ENCODE measurements around the gene MAP6.

Gene MAP6

DNA sequence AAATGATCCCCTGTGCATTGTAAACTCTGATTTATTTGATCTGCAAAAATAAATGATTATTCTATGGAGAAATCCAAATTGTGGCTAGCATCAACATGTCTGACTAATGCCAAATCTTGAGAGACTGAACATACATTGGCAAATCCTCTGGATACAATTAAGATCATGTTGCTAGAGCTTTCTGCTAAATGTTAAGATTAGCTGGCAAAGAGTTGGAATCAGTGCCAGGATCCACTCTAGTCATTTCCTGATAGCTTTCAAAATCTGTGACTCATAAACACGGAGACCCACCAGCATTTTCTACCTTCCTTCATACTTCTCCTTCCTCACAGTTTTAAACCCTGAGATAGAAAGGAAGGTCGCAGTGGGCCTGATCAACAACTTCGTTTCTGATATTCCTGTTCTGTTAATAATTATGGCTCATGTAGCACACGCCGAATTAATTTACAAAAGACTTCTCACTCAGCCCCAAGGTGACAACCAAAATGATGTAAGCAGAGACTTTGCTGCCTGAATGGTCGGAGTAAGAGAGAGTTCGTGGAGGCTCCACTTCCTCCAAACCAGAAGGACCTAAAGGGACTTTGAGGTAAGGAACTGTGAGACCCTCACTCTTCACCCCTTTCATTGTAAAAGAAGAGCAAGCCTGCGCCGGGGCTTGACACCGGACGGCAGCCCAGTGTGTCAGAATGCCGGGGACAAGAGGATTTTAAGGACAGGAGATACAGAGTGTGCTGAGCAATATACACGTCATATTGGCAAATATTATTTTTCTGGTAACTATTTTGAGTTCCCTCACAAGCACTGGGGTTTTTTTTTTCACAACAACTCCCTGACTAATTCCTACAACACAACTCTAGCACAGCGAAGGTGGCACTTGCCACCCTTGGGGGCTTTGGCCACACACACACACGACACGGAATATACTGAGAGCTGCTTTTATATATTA is 64.8 kb downstream of the MAP6 start:
- Histone ChIP-seq H3K9ac (ENCODE audit: low read length in 2 of 2) (no peak overlapping the region), H3K9me3 (ENCODE audit: control insufficient read depth in 2 of 2, low read length in 2 of 2) (no peaks in the 10 kb centered on the region), H3K36me3 (ENCODE audit: control insufficient read depth in 2 of 2, insufficient read depth in 2 of 2, low read length in 2 of 2) (peaks cover 5 to 6% of the 10 kb centered on the region in 2 donors), H3K4me1 (ENCODE audit: control insufficient read depth, insufficient read depth, low read length) (no peaks in the 10 kb centered on the region), H3K27me3 (ENCODE audit: control insufficient read depth in 1 of 2, insufficient read depth in 2 of 2, low read length in 2 of 2) (no peaks in the 10 kb centered on the region), H3K27ac (ENCODE audit: low read length) (no peak overlapping the region), H3K4me3 (ENCODE audit: low read length in 2 of 2) (no peak overlapping the region)

DNA sequence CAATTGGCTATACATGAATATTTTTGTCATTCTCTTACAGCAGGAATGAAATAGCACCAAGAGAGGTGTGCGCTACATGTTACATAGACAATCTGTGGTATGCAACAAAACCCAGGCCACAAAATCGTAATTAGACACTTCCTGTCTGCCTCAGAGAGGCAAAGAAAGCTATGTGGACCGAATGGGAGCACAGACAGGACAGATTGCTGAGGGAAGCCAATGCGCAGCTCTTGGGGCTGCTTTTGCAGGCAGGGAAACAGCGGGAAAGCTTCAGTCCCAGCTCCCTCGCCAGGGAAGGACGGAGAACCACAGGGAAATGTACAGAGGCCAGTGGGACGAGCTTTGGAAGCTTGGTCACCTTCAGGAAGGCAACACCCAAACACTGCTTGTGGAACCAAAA is 65.9 kb downstream of the MAP6 start:
- Histone ChIP-seq H3K27ac (ENCODE audit: low read length) (no peak overlapping the region), H3K4me3 (ENCODE audit: low read length in 2 of 2) (no peak overlapping the region), H3K36me3 (ENCODE audit: control insufficient read depth in 2 of 2, insufficient read depth in 2 of 2, low read length in 2 of 2) (peaks cover 5% of the 10 kb centered on the region in 2 donors), H3K9ac (ENCODE audit: low read length in 2 of 2) (no peak overlapping the region), H3K9me3 (ENCODE audit: control insufficient read depth in 2 of 2, low read length in 2 of 2) (no peaks in the 10 kb centered on the region), H3K4me1 (ENCODE audit: control insufficient read depth, insufficient read depth, low read length) (peaks cover 4% of the 10 kb centered on the region), H3K27me3 (ENCODE audit: control insufficient read depth in 1 of 2, insufficient read depth in 2 of 2, low read length in 2 of 2) (no peaks in the 10 kb centered on the region)

DNA sequence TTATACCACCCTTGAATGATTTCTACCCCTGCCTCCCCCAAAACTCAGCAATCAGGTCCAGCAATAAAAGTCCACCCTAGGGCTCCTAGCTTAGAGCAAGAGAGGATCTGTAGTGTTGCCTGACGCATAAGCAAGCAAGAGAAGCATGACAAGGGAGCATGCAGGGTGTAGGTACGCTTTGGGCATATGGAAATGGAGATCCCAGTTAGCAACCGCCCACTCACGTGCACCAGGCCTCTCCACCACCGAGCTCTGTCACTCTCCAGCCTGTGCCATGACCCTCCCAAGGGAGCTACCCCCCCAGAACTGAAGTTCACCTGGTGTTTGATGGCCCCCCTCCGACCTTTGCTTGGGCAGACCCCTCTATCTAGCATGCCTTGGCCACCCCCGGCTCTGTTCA is 67.3 kb downstream of the MAP6 start:
- no peak overlapping the region for H3K4me3 ChIP-seq (ENCODE audit: low read length in 2 of 2)
- no peaks in the 10 kb centered on the region for H3K27me3 ChIP-seq (ENCODE audit: control insufficient read depth in 1 of 2, insufficient read depth in 2 of 2, low read length in 2 of 2)
- H3K9me3 ChIP-seq (ENCODE audit: control insufficient read depth in 2 of 2, low read length in 2 of 2) = no peaks in the 10 kb centered on the region
- no peak overlapping the region for H3K27ac ChIP-seq (ENCODE audit: low read length)
- H3K36me3 ChIP-seq (ENCODE audit: control insufficient read depth in 2 of 2, insufficient read depth in 2 of 2, low read length in 2 of 2) = peaks cover 3 to 5% of the 10 kb centered on the region in 2 donors
- peaks cover 4% of the 10 kb centered on the region for H3K4me1 ChIP-seq (ENCODE audit: control insufficient read depth, insufficient read depth, low read length)
- no peak overlapping the region for H3K9ac ChIP-seq (ENCODE audit: low read length in 2 of 2)

DNA sequence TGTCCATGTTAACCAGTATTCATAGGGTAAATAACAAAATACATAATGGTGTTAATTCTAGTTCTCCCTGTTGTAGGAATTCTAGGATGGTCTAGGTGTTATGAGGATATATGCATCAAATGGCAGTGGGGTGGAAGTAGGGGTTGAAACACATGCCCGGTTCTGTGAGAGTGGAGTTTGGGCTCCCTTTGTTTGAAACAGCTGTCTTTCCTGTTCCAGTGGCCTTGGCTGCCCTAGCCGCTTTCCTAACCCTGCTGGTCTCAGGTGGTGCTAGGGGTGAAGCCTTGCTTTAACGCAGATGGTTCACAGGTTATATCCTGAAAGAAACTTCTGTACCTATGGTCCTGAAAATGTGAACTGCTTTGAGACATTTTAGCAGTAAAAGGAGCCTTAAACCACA is 68.5 kb downstream of the MAP6 start:
- peaks cover 0 to 3% of the 10 kb centered on the region in 2 donors for H3K36me3 ChIP-seq (ENCODE audit: control insufficient read depth in 2 of 2, insufficient read depth in 2 of 2, low read length in 2 of 2)
- no peaks in the 10 kb centered on the region for H3K9me3 ChIP-seq (ENCODE audit: control insufficient read depth in 2 of 2, low read length in 2 of 2)
- no peak overlapping the region for H3K4me3 ChIP-seq (ENCODE audit: low read length in 2 of 2)
- peaks cover 4% of the 10 kb centered on the region for H3K4me1 ChIP-seq (ENCODE audit: control insufficient read depth, insufficient read depth, low read length)
- no peak overlapping the region for H3K27ac ChIP-seq (ENCODE audit: low read length)
- H3K9ac ChIP-seq (ENCODE audit: low read length in 2 of 2) = no peak overlapping the region
- H3K27me3 ChIP-seq (ENCODE audit: control insufficient read depth in 1 of 2, insufficient read depth in 2 of 2, low read length in 2 of 2) = no peaks in the 10 kb centered on the region

DNA sequence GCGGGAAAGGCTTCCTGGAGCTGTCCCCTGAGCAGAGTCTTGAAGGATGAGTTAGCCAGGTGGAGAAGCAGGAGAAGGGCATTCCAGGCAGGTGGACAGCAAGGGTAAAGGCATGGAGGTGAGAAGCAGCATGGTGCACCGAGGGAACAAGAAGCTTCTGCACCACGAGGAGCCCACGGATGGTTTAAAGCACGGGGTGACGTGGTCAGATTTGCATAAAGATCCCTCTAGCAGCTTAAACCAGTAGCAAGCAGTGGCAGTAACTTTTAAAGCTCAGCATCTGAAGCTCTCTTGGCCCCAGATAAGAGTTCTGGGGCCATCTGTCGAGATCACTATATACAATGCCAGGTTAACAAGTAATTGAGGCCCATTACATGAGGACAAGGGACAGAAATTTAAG is 69.9 kb downstream of the MAP6 start:
- no peak overlapping the region for H3K9ac ChIP-seq (ENCODE audit: low read length in 2 of 2)
- no peaks in the 10 kb centered on the region for H3K27me3 ChIP-seq (ENCODE audit: control insufficient read depth in 1 of 2, insufficient read depth in 2 of 2, low read length in 2 of 2)
- peaks cover 4% of the 10 kb centered on the region for H3K4me1 ChIP-seq (ENCODE audit: control insufficient read depth, insufficient read depth, low read length)
- H3K4me3 ChIP-seq (ENCODE audit: low read length in 2 of 2) = no peak overlapping the region
- H3K9me3 ChIP-seq (ENCODE audit: control insufficient read depth in 2 of 2, low read length in 2 of 2) = no peaks in the 10 kb centered on the region
- no peak overlapping the region for H3K27ac ChIP-seq (ENCODE audit: low read length)
- peaks cover 0 to 3% of the 10 kb centered on the region in 2 donors for H3K36me3 ChIP-seq (ENCODE audit: control insufficient read depth in 2 of 2, insufficient read depth in 2 of 2, low read length in 2 of 2)

DNA sequence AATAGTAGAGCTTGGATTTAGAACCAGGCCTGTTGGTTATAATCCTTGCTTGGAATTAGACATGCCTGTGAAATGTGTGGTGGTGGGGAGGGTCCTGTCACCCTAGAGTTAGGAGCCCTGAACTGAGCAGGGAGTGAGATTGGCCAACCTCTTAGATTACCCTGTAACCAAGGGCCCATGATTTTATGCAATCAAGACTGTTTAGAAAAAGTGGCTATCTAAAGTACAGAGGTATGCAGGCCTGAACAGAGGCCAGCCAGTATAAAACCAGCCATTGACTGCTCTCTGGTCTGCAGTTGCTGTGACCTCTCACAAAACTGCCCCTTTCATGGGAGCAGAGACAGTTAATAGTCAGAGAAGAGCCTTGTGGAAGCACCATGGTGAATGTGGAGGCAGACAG is 70.6 kb downstream of the MAP6 start:
- Histone ChIP-seq H3K36me3 (ENCODE audit: control insufficient read depth in 2 of 2, insufficient read depth in 2 of 2, low read length in 2 of 2) (peaks cover 0 to 3% of the 10 kb centered on the region in 2 donors), H3K9me3 (ENCODE audit: control insufficient read depth in 2 of 2, low read length in 2 of 2) (no peaks in the 10 kb centered on the region), H3K27ac (ENCODE audit: low read length) (no peak overlapping the region), H3K4me3 (ENCODE audit: low read length in 2 of 2) (no peak overlapping the region), H3K4me1 (ENCODE audit: control insufficient read depth, insufficient read depth, low read length) (peaks cover 4% of the 10 kb centered on the region), H3K9ac (ENCODE audit: low read length in 2 of 2) (no peak overlapping the region), H3K27me3 (ENCODE audit: control insufficient read depth in 1 of 2, insufficient read depth in 2 of 2, low read length in 2 of 2) (no peaks in the 10 kb centered on the region)

DNA sequence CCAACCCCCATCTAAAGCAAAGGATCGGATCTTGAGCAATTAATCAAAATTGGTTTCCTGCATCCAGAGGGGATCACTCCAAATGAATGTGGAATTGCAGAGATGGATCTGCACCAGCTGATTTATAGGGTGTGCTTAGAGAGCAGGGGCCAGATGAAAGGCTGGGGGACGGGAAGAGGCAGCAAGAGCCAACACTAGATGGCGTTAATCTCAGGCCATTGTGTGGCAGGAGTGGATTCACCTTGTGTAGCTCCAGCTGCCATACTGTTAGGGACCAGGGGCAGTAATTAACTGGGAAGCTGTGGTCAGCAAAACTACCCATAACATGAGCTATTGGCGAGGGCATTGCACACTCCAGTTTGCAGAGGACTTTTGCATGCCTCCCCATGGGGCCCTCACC is 71.2 kb downstream of the MAP6 start:
- no peak overlapping the region for H3K4me3 ChIP-seq (ENCODE audit: low read length in 2 of 2)
- no peak overlapping the region for H3K9ac ChIP-seq (ENCODE audit: low read length in 2 of 2)
- H3K27me3 ChIP-seq (ENCODE audit: control insufficient read depth in 1 of 2, insufficient read depth in 2 of 2, low read length in 2 of 2) = no peaks in the 10 kb centered on the region
- peaks cover 0 to 3% of the 10 kb centered on the region in 2 donors for H3K36me3 ChIP-seq (ENCODE audit: control insufficient read depth in 2 of 2, insufficient read depth in 2 of 2, low read length in 2 of 2)
- H3K4me1 ChIP-seq (ENCODE audit: control insufficient read depth, insufficient read depth, low read length) = peaks cover 7% of the 10 kb centered on the region
- H3K9me3 ChIP-seq (ENCODE audit: control insufficient read depth in 2 of 2, low read length in 2 of 2) = no peaks in the 10 kb centered on the region
- no peak overlapping the region for H3K27ac ChIP-seq (ENCODE audit: low read length)

DNA sequence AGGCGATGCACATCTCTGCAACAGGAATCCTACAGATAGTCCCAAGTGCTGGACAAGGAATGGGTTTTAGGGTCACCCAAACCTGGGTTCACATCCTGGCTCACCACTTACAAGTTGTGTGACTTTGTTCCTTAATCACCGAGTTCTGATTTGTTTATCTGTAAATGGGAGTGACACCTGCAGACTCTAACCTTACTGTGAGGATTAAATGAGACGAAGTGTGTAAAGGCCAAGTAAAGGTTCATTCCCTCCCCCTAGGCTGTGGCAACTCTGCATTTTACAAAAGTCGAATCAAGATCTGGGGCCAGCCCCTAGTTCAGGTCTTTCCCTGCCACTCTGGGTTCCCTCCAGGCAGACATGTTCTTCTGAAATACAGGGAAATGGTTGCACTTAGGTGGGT is 71.9 kb downstream of the MAP6 start:
- Histone ChIP-seq H3K4me3 (ENCODE audit: low read length in 2 of 2) (no peak overlapping the region), H3K36me3 (ENCODE audit: control insufficient read depth in 2 of 2, insufficient read depth in 2 of 2, low read length in 2 of 2) (peaks cover 0 to 3% of the 10 kb centered on the region in 2 donors), H3K27me3 (ENCODE audit: control insufficient read depth in 1 of 2, insufficient read depth in 2 of 2, low read length in 2 of 2) (no peaks in the 10 kb centered on the region), H3K27ac (ENCODE audit: low read length) (no peak overlapping the region), H3K9ac (ENCODE audit: low read length in 2 of 2) (no peak overlapping the region), H3K9me3 (ENCODE audit: control insufficient read depth in 2 of 2, low read length in 2 of 2) (no peaks in the 10 kb centered on the region), H3K4me1 (ENCODE audit: control insufficient read depth, insufficient read depth, low read length) (peaks cover 7% of the 10 kb centered on the region)

DNA sequence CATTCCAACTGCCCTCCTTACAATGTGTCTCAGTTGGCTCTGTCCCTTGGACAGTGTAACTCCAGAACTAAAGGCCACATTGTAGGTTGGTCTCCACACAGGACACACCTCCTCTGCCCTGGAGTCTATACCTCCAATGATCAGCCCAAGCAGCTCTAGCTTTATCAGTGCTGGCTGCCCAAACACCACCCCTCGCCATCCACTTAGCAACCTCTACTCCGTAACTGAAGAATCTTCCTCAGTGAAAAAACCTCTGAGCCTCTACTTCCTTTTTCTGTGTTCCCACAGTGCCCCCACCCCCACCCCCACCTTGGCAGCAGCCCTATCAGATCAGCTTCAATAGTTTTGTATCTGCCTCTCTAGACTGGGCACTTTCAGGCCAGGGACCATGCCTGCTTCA is 73.4 kb downstream of the MAP6 start:
- Histone ChIP-seq H3K27me3 (ENCODE audit: control insufficient read depth in 1 of 2, insufficient read depth in 2 of 2, low read length in 2 of 2) (no peaks in the 10 kb centered on the region), H3K27ac (ENCODE audit: low read length) (no peak overlapping the region), H3K9ac (ENCODE audit: low read length in 2 of 2) (no peak overlapping the region), H3K9me3 (ENCODE audit: control insufficient read depth in 2 of 2, low read length in 2 of 2) (no peaks in the 10 kb centered on the region), H3K4me3 (ENCODE audit: low read length in 2 of 2) (no peak overlapping the region), H3K36me3 (ENCODE audit: control insufficient read depth in 2 of 2, insufficient read depth in 2 of 2, low read length in 2 of 2) (no peaks in the 10 kb centered on the region), H3K4me1 (ENCODE audit: control insufficient read depth, insufficient read depth, low read length) (peaks cover 7% of the 10 kb centered on the region)

DNA sequence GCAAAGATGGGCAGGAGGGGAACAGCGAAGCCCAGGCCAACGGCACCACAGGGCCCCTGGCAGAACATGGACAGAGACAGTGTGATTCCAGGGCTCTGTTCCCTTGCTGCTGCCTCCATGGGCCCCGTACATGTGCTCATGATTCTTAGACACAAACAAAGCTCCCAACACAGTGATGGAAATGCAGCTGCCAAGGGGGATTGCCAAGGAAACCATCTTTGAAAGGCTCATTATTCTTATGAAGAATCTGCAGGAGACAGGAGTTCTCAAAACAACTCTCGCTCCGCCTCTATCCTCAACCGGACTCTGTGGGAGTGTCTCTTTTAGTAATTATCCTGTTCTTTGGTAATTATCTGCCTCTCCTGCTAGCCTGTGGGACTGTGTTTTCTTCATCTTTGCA is 74.6 kb downstream of the MAP6 start:
- Histone ChIP-seq H3K9me3 (ENCODE audit: control insufficient read depth in 2 of 2, low read length in 2 of 2) (no peaks in the 10 kb centered on the region), H3K4me3 (ENCODE audit: low read length in 2 of 2) (no peak overlapping the region), H3K27ac (ENCODE audit: low read length) (no peak overlapping the region), H3K4me1 (ENCODE audit: control insufficient read depth, insufficient read depth, low read length) (peaks cover 7% of the 10 kb centered on the region), H3K9ac (ENCODE audit: low read length in 2 of 2) (no peak overlapping the region), H3K36me3 (ENCODE audit: control insufficient read depth in 2 of 2, insufficient read depth in 2 of 2, low read length in 2 of 2) (no peaks in the 10 kb centered on the region), H3K27me3 (ENCODE audit: control insufficient read depth in 1 of 2, insufficient read depth in 2 of 2, low read length in 2 of 2) (no peaks in the 10 kb centered on the region)

DNA sequence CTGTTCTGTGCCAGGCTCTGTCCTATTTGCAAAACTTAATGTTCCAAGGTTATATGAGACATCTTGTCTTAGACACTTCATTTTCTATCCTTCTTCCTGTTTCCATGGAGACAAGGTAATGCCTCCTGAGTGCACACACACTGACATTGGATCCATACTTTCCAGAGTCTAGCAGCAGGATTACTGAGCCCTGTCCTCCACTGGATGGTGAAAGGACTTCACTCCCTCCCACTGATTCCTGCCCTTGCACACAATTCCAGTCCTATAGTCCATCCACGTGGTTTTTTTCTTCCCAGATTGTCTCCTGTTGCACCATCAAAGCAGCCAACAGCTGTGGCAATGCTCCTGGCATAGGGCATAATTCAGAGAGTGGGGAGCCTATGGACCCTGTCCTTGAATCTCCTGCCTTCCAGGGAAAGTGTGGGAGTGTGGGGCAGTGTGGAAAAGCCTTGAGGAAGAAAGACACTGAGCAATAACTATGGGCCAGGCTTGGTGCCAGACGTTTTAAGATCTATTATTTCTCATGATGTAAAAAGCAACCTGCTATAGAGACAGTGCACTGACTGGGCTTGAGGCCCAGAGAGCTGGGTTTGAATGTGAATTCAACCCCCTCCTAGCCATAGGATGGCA is 75.4 kb downstream of the MAP6 start:
- Histone ChIP-seq H3K4me3 (ENCODE audit: low read length in 2 of 2) (no peak overlapping the region), H3K9ac (ENCODE audit: low read length in 2 of 2) (no peak overlapping the region), H3K27me3 (ENCODE audit: control insufficient read depth in 1 of 2, insufficient read depth in 2 of 2, low read length in 2 of 2) (no peaks in the 10 kb centered on the region), H3K9me3 (ENCODE audit: control insufficient read depth in 2 of 2, low read length in 2 of 2) (no peaks in the 10 kb centered on the region), H3K27ac (ENCODE audit: low read length) (no peak overlapping the region), H3K36me3 (ENCODE audit: control insufficient read depth in 2 of 2, insufficient read depth in 2 of 2, low read length in 2 of 2) (no peaks in the 10 kb centered on the region), H3K4me1 (ENCODE audit: control insufficient read depth, insufficient read depth, low read length) (peaks cover 6% of the 10 kb centered on the region)
